Hematopoietic multipotent progenitor cell treated with erythropoietin and hydrocortisone succinate and interleukin-3 and kit ligand, for 8 days (in vitro differentiated cells): ENCODE measurements around the gene UBL4A.

Experiments
- DNase-seq: peaks from one replicate; pipeline ENCODE4 v3.0.0-alpha.2; 2015

The UBL4A gene

DNA sequence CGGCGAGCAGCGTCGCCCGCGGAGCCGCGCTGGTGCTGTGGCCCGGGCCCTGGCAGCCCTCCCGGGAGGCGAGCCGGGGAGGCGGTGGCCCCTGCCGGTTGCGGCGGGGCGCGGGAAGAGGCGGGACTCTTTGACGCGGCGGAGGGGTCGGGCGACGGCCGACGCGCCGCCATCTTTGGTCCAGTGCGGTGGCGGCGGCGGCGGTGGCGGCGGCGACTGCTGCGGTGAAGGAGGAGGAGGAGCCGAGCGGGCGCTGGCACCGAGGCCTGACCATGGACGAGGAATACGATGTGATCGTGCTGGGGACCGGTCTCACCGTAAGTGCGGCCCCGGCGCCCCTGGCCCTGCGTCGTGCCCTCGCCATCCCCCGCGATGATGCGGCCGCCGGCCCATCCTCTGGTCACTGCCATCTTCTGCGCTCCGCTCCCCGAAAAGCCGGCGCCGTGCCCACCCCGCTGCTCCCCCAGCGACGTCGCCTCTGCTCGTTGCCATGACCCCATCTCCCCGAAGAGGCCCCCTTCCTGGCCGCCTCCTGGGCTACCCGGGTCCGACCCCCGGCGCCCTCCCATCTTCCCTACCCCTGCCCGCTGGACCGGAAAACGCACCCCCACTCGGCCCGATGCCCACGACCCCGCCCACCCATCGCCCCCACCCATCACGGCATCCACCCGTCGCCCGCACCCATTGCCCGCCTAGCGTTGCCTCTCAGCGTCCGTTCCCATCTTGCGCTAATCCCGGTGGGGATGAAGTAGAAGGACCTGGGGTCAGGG, 49.2 kb downstream of the UBL4A start, which contains the start of gene GDI1:
Gene GDI1, plus strand, starts transcription at position 172 of the 770 bp plus-strand sequence. Its CDS starts 101 bp downstream, at position 273.
- DNase-seq: peak; percentile 30

- DNase-seq: no peak
Observed at GRCh38 chrX:154436374-154436982, 49.9 kb downstream of the UBL4A start.

GRCh38 chrX:154435171-154435733, 51.2 kb downstream of the UBL4A start:
- DNase-seq: no peak

- no peak for DNase-seq
Observed at GRCh38 chrX:154434394-154435168, 51.8 kb downstream of the UBL4A start.
